DMS114 treated with DMSO at 0.1 percent for 48 hours (cell line): Measurements from ENCODE around the gene PCDH9.

ENCODE experiments used
- DNase-seq: peaks from one replicate; lab custom pipeline; 2025; ENCODE audit not compliant: unreplicated experiment; lab: John Stamatoyannopoulos, UW

The PCDH9 gene

DNA sequence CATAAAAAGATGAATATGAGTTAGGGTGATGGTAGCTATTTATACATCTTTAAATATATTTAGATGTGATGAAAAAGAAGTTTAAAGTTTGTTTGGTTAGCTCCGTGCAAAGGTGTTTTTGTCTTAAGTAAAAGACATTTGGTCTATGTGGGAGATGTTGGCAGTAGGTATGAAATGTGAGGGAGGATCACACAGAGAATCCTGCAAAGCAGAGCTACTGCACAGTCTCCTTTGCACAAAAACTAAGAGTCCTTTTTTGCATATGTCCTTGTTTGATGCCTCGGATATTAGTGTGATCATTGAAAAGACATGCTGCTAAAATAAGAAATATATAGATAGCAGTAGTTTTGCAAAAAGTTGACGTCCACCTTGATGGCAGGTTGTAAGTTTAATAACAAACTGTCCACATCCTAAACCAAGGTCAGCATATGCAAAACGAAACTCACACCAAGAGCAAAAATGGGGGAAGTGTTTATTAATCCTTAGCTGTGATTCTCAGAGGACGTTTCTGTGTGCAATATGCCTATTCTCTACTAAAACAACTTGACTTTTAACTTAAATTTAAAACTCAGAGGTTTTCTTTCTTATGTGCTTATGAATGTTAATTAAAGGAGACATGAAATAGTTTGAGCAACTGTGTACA lies 870.1 kb downstream of the PCDH9 start:
- DNase-seq, result no peak

GRCh38 chr13:66359393-66359792 lies 870.7 kb downstream of the PCDH9 start:
- DNase-seq, result no peak

GRCh38 chr13:66358564-66358963 lies 871.6 kb downstream of the PCDH9 start:
- no peak for DNase-seq

- DNase-seq, result no peak
Observed at GRCh38 chr13:66357463-66357862, 872.7 kb downstream of the PCDH9 start.

GRCh38 chr13:66354879-66355751 lies 875.0 kb downstream of the PCDH9 start:
- no peak for DNase-seq

DNA sequence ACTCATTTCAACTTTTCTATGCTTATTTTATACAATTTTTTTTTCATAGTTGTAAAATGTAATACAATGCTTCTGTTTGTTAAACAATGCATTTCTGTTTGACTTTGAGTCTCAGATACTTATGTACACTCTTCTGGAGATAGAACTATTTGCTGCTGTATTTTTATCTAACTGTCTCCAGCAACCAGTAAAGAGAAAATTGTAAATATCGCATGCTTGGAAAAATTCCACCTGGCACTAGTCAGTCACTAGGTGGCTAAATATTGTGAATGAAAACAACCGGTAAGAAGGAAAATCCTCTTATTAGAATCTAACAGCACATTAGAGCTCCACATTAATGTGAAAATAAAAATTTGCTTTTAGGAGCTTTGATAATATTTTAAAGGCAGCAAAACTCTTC lies 876.5 kb downstream of the PCDH9 start:
- no peak for DNase-seq

- DNase-seq, result no peak
Observed at GRCh38 chr13:66349966-66350365, 880.2 kb downstream of the PCDH9 start.

DNA sequence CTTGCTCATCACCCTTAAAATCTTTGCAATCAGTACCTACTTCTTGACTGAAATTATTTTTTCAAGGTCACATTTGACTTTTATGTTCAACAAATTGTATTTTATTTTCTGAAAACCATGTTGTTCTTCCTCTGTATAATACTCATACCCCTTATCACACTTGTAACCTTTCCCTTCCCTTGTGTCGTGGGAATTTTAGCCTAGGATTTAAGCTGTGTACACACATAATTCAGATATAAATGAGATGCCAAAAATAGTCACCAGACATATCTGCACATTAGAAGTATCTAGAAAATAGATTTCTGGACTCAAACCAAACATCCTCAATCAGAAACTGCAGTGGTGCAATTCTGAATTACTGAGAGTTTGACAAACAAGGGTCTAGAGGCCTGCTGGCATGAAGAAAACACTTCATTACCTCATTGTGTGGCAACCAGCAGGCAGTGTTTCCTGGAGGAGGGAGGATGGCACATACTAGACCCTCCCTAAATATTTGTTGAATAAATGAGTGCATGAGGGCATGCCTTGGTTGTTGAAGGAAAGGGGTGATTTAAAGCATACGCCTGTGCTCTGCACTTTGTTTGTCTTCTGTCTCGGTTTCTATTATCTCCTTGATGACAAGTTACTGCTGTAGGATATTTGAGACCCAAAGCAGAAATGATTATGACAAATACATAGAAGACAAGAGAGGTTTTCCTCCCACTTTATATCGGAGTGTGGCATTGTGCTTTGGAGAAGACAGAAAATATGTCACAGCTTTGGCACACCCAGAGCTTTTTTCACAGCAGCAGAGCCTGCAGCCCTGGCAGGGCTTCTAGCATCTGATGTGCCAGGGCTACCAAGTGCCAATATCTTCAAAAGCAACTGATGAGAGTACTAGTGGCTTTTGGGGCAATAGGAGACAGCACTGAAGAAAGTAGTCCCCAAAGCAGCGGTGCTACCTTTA lies 881.1 kb downstream of the PCDH9 start:
- no peak for DNase-seq

DNA sequence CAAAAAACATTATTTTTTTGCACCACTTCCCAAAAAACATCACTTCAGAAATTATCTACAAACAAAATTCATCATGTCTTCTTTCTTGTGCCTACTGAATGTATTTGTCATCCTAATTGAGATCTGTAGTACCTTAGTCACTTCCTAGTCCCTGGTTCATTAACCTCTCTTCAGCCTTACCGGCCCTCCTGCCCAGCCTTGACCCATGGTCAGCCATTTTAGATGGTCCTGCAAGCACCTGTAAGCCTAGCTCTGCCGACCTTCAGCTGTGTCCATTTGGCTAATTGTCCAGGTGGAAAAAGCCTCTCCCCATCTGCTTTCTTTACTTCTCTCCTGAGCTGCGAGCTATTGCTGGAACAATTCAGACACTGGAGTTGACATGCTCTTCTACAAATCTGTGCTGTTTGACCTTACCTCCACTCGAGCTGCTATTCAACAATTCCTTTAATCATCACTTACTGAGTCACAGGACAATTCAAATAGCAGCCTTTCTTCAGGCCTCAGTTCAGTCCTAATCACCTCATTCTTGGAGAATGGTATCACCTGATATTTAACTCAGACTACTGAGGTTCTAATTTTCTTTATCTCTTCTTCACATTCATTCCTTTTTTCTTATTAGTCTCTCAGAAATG lies 882.5 kb downstream of the PCDH9 start:
- no peak for DNase-seq

DNA sequence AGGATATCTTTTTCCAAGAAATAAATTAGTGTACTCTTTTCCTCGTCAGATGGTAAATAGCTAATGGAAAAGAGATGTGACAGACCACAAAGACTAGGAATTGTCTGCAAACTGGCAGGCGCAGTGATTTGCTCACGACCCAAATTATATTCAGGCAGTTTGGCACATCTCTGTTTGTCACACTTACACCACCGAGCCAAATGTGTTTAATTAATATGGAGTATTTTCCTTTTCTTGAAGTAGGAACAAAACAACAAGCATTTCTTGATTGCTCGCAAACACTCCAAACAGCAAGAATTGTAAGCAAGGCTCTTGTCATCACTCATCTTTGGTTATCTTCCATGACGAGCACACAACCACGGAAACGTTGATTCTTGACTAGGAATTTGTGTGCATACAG lies 884.2 kb downstream of the PCDH9 start:
- no peak for DNase-seq

DNA sequence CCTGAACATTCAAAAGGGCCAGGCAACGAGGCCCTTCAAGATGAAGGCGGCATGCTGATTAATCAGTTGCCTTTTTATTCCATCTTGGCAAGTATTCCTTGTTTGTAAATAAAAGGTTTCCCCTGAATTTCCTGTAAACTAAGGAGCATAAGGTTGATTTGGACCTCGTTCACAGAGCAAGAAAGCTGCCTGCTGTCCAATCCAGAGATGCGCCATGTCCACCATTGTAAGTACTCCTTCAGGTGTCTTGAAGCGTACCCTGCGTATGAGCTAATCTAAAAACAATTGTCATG lies 884.7 kb downstream of the PCDH9 start:
- DNase-seq, result no peak

GRCh38 chr13:66344805-66345517 lies 885.2 kb downstream of the PCDH9 start:
- no peak for DNase-seq

DNA sequence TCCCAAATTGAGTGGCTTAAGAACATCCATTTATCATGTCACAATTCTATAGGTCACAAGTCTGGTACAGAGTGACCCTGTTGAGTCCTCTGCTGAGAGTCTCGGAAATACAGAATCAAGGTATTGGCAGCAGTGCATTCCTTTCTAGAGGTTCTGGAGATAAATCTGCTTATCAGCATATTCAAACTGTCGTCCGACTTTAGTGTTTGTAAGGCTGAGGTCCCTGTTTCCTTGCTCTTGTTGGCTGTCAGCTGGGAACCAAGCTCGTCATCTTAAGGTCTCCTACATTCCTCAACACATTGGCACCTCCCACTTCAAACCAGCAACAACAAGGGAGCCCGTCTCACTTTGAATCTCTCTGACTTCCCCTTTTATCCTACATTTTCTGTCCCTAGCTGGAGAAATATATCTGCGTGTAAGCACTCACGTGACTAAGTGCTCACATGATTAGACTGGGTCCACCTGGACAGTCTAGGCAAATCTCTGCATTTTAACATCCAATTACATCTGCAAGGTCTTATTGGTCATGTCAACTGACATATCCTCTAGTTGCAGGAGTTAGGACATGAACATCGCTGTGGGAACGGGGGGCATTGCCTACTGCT lies 886.8 kb downstream of the PCDH9 start:
- DNase-seq, result no peak

GRCh38 chr13:66341635-66342377 lies 888.3 kb downstream of the PCDH9 start:
- no peak for DNase-seq

DNA sequence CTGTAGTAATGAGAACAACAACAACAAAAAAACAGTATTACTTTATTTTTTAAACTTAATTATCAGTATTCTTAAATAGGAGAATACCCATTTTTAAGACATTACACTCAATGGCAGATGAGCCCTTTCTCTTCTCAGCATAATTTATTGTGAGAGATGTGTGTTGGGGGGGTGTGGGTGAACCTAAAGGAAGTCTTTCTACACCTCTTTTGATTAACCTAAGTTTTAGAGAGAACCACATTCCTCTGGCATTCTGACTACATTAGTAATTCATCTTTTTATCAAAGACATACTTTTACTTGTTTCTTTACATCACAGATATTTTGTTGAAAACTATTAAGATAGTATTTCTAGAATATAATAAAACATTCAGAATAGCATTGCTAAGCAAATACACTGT lies 890.9 kb downstream of the PCDH9 start:
- DNase-seq, result no peak

GRCh38 chr13:66338542-66338941 lies 891.6 kb downstream of the PCDH9 start:
- DNase-seq, result no peak

DNA sequence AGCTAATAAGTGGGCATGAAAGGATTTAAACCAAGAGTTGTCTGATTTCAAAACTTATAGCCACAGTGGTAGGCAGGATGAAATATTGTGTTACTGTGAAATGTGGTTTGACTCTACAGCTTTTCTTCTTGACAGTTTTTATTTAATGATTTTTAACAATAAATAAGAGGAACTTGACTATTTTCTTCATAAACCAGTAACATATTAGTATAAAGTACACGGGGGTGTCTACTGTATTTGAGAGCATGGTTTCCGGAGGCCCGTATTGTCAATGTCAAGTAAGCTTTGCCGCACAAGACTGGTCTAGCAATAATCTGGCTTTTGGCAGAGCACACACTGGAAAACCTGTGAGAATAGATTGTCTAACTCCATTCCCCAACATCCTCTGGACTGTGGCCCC lies 894.5 kb downstream of the PCDH9 start:
- DNase-seq, result no peak

DNA sequence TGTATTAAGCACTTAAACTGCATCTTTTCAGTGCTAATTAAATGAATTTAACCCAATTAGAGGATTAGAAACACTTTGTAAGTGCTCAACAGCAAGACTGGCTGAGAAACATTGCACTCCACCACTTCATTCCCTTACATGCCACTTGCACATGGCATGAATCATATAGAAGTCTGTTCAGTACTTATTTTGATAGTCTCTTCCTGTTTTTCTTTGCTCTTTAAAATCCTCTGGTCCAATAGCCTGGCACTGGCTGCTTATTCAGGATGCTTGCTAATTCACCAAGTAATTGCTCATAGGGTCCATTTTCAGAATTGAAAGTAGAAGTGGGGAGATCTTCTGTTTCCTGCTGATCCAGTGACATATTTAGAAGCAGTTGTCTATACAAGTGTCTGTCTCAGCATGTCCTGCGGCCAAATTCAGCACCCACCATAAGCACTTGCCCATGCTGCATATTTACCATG lies 900.1 kb downstream of the PCDH9 start:
- no peak for DNase-seq

DNA sequence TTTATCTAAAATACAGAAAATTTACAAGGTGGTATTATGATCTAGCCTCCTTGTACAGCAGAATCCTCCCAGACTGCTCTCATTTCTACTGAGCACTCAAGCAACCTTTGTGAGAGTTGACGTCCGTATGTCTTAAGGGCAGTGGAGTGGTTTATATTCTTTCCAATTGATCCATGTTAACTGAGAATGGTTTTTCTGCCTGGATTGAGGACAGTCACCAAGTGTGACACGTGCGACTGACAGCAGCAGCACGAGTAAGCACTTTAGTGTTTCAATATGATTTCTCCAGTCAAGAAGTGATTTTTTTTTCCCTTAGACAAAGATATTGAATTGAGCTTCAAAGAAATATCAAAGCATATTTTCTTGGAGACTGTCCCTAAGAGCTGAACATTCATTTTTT lies 901.7 kb downstream of the PCDH9 start:
- DNase-seq, result no peak
